H9 (cell line): ENCODE measurements around the gene COG2. TPM values are rescaled to one million over a fixed set of nuclear protein-coding genes. Genes with fewer than 3 reads are reported as not detected.

ENCODE experiments used
- DNase-seq: peaks from one replicate; pipeline ENCODE4 v3.0.0-alpha.2; 2017
- H2AFZ ChIP-seq: one replicate; pipeline ENCODE4 v1.6.1; 2013; ENCODE audit warnings: mild to moderate bottlenecking, low read length, control low read depth, moderate library complexity
- H2AK5ac ChIP-seq: 2 replicates; pipeline ENCODE4 v1.6.1; 2013; ENCODE audit warnings: low read length, control low read depth, mixed read lengths; ENCODE audit not compliant: insufficient read length
- H2BK120ac ChIP-seq: one replicate; pipeline ENCODE4 v1.6.1; 2013; ENCODE audit warnings: low read depth, mild to moderate bottlenecking, low read length, control low read depth, inconsistent platforms; ENCODE audit not compliant: poor library complexity, severe bottlenecking
- H2BK12ac ChIP-seq: 2 replicates; pipeline ENCODE4 v1.6.1; 2013; ENCODE audit warnings: low read length, control low read depth, mixed read lengths, low read depth; ENCODE audit not compliant: insufficient read length
- H2BK15ac ChIP-seq: 2 replicates; pipeline ENCODE4 v1.6.1; 2013; ENCODE audit warnings: low read depth, low read length, control low read depth
- H2BK20ac ChIP-seq: one replicate; pipeline ENCODE4 v1.6.1; 2013; ENCODE audit warnings: low read depth, mild to moderate bottlenecking, low read length, control low read depth, inconsistent platforms; ENCODE audit not compliant: poor library complexity, severe bottlenecking
- H2BK5ac ChIP-seq: 2 replicates; pipeline ENCODE4 v1.6.1; 2013; ENCODE audit warnings: low read length, control low read depth, mixed read lengths; ENCODE audit not compliant: insufficient read length
- H3K14ac ChIP-seq: 2 replicates; pipeline ENCODE4 v1.6.1; 2013; ENCODE audit warnings: low read length, control low read depth; ENCODE audit not compliant: insufficient read depth
- H3K18ac ChIP-seq: 2 replicates; pipeline ENCODE4 v1.6.1; 2013; ENCODE audit warnings: low read depth, mild to moderate bottlenecking, mixed read lengths, low read length, control low read depth; ENCODE audit not compliant: insufficient read length
- H3K23ac ChIP-seq: 2 replicates; pipeline ENCODE4 v1.6.1; 2013; ENCODE audit warnings: low read length, control low read depth, mixed read lengths, low read depth; ENCODE audit not compliant: insufficient read length
- H3K23me2 ChIP-seq: 2 replicates; pipeline ENCODE4 v1.6.1; 2013; ENCODE audit warnings: low read depth, mild to moderate bottlenecking, mixed read lengths, low read length, control low read depth; ENCODE audit not compliant: insufficient read length, poor library complexity, severe bottlenecking
- H3K27ac ChIP-seq: 2 replicates; pipeline ENCODE4 v1.5.1; 2013; ENCODE audit warnings: low read length, control low read depth, mixed read lengths, low read depth; ENCODE audit not compliant: insufficient read length
- H3K27me3 ChIP-seq: 2 replicates; pipeline ENCODE4 v1.6.1; 2013; ENCODE audit warnings: low read length, control low read depth, inconsistent platforms; ENCODE audit not compliant: insufficient read depth
- H3K4ac ChIP-seq: 2 replicates; pipeline ENCODE4 v1.6.1; 2013; ENCODE audit warnings: low read depth, mild to moderate bottlenecking, control low read depth, inconsistent platforms, low read length, moderate library complexity
- H3K4me1 ChIP-seq: 2 replicates; pipeline ENCODE4 v1.6.1; 2013; ENCODE audit warnings: low read length, control low read depth, inconsistent platforms; ENCODE audit not compliant: insufficient read depth
- H3K4me2 ChIP-seq: 2 replicates; pipeline ENCODE4 v1.6.1; 2013; ENCODE audit warnings: low read length, control low read depth, mixed read lengths; ENCODE audit not compliant: insufficient read length, insufficient read depth
- H3K56ac ChIP-seq: 2 replicates; pipeline ENCODE4 v1.6.1; 2013; ENCODE audit warnings: low read depth, mild to moderate bottlenecking, mixed read lengths, low read length, control low read depth; ENCODE audit not compliant: insufficient read length
- H3K79me1 ChIP-seq: 2 replicates; pipeline ENCODE4 v1.6.1; 2013; ENCODE audit warnings: low read depth, mild to moderate bottlenecking, moderate library complexity, low read length, control low read depth, inconsistent platforms; ENCODE audit not compliant: insufficient read depth, poor library complexity, severe bottlenecking
- H3K79me2 ChIP-seq: 2 replicates; pipeline ENCODE4 v1.6.1; 2013; ENCODE audit warnings: low read length, control low read depth, inconsistent platforms; ENCODE audit not compliant: insufficient read depth
- H3K9ac ChIP-seq: 2 replicates; pipeline ENCODE4 v1.6.1; 2013; ENCODE audit warnings: low read length, control low read depth, mixed read lengths; ENCODE audit not compliant: insufficient read length; ENCODE audit errors: extremely low read depth
- H3K9me3 ChIP-seq: one replicate; pipeline ENCODE4 v1.6.1; 2013; ENCODE audit warnings: low read depth, low read length, inconsistent platforms; ENCODE audit not compliant: control insufficient read depth
- H3T11ph ChIP-seq: one replicate; pipeline ENCODE4 v1.6.1; 2013; ENCODE audit warnings: mild to moderate bottlenecking, low read length, control low read depth, inconsistent platforms
- H4K20me1 ChIP-seq: one replicate; pipeline ENCODE4 v1.6.1; 2013; ENCODE audit not compliant: control insufficient read depth, insufficient read length, insufficient read depth
- H4K5ac ChIP-seq: 2 replicates; pipeline ENCODE4 v1.6.1; 2013; ENCODE audit warnings: low read depth, mild to moderate bottlenecking, mixed read lengths, low read length, control low read depth; ENCODE audit not compliant: insufficient read length
- H4K8ac ChIP-seq: replicated peaks from 2 replicates; pipeline ENCODE4 v1.6.1; 2013; ENCODE audit warnings: low read length, control low read depth, mixed read lengths, low read depth; ENCODE audit not compliant: insufficient read length
- H4K91ac ChIP-seq: 2 replicates; pipeline ENCODE4 v1.6.1; 2013; ENCODE audit warnings: low read depth, mild to moderate bottlenecking, moderate library complexity, mixed read lengths, low read length, control low read depth; ENCODE audit not compliant: insufficient read length
- H3K27ac Mint-ChIP-seq, 3 experiments: 2 replicates in 2 of 3; 3 replicates in 1 of 3; pipeline ENCODE4 v1.8.0; 2020 to 2021; ENCODE audit warnings: mixed read lengths in 3 of 3, mild to moderate bottlenecking in 1 of 3, moderate library complexity in 1 of 3
- H3K27me3 Mint-ChIP-seq: 2 replicates; pipeline ENCODE4 v1.8.0; 2021; ENCODE audit warnings: low read depth, mild to moderate bottlenecking, moderate library complexity, mixed read lengths
- H3K36me3 Mint-ChIP-seq, 3 experiments: 2 replicates in 2 of 3; 3 replicates in 1 of 3; pipeline ENCODE4 v1.8.0; 2020 to 2021; ENCODE audit warnings: low read depth in 3 of 3, mixed read lengths in 3 of 3; ENCODE audit not compliant: insufficient read depth in 1 of 3
- H3K4me1 Mint-ChIP-seq, 2 experiments: 2 replicates each; pipeline ENCODE4 v1.8.0; 2020; ENCODE audit warnings: mixed read lengths in 2 of 2
- H3K4me3 Mint-ChIP-seq, 2 experiments: 2 replicates in 1 of 2; 3 replicates in 1 of 2; pipeline ENCODE4 v1.8.0; 2020 to 2021; ENCODE audit warnings: mild to moderate bottlenecking in 2 of 2, mixed read lengths in 2 of 2, moderate library complexity in 1 of 2
- H3K9me3 Mint-ChIP-seq, 2 experiments: 2 replicates in 1 of 2; 3 replicates in 1 of 2; pipeline ENCODE4 v1.8.0; 2020; ENCODE audit warnings: mild to moderate bottlenecking in 2 of 2, mixed read lengths in 2 of 2, moderate library complexity in 1 of 2
- CTCF ChIP-seq: fragments of 200-600 bp; sonication (generic); conservative IDR thresholded peaks from 3 replicates; pipeline ENCODE4 v1.8.0; 2021; ENCODE audit warnings: antibody characterized with exemption, mild to moderate bottlenecking
- WGBS: extraction: QIAGEN DNeasy Blood & Tissue Kit; methylation state at CpG from one replicate; pipeline ENCODE4 v1.1.7; 2013; ENCODE audit warnings: missing lambda C conversion rate, low lambda C conversion rate, mixed read lengths; ENCODE audit not compliant: insufficient read length; ENCODE audit errors: extremely low coverage; 5-methylcytosine and 5-hydroxymethylcytosine counted together
- total RNA-seq: library from RNA; stranded (reverse); gene quantifications from 2 replicates; pipeline ENCODE4 v1.2.1, GENCODE V29; 2021

Gene COG2
- total RNA-seq, 1 experiment from 2014 or later, result 42.2 TPM

GRCh38 chr1:230636575-230637148, 5.6 kb upstream of the COG2 start:
- no peak overlapping the region for H3T11ph ChIP-seq
- H3K9me3 Mint-ChIP-seq, result no peaks in the 10 kb centered on the region
- no peak for TF ChIP-seq CTCF
- no peak overlapping the region for H3K4ac ChIP-seq
- H2BK5ac ChIP-seq, result no peak overlapping the region
- no peak overlapping the region for H3K4me3 Mint-ChIP-seq
- H2AFZ ChIP-seq, result no peak overlapping the region
- peaks cover 18% of the 10 kb centered on the region for H3K27me3 Mint-ChIP-seq
- no peaks in the 10 kb centered on the region for H4K20me1 ChIP-seq
- H3K79me1 ChIP-seq, result no peaks in the 10 kb centered on the region
- H3K14ac ChIP-seq, result no peak overlapping the region
- no CpG with 5 or more reads among the region's 7 CpGs for WGBS
- H3K4me1 ChIP-seq, result no peaks in the 10 kb centered on the region
- H3K36me3 Mint-ChIP-seq, result no peaks in the 10 kb centered on the region
- no peak for DNase-seq
- H2BK20ac ChIP-seq, result no peak overlapping the region
- H2BK120ac ChIP-seq, result no peak overlapping the region
- H3K56ac ChIP-seq, result no peak overlapping the region
- no peaks in the 10 kb centered on the region for H3K27me3 ChIP-seq
- H3K23me2 ChIP-seq, result no peaks in the 10 kb centered on the region
- no peak overlapping the region for H3K9ac ChIP-seq
- H2AK5ac ChIP-seq, result no peak overlapping the region
- H3K23ac ChIP-seq, result no peak overlapping the region
- H2BK15ac ChIP-seq, result no peak overlapping the region
- no peak overlapping the region for H3K4me2 ChIP-seq
- no peak overlapping the region for H3K18ac ChIP-seq
- H3K79me2 ChIP-seq, result no peaks in the 10 kb centered on the region
- H2BK12ac ChIP-seq, result no peak overlapping the region
- H3K27ac Mint-ChIP-seq, result no peak overlapping the region; a peak in 1 of 7 replicates
- H3K9me3 ChIP-seq, result no peaks in the 10 kb centered on the region
- H4K8ac ChIP-seq, result no peak overlapping the region
- H3K4me1 Mint-ChIP-seq, result peaks cover 8 to 15% of the 10 kb centered on the region in 2 experiments; a peak in 3 of 4 replicates
- H4K91ac ChIP-seq, result no peak overlapping the region
- H4K5ac ChIP-seq, result no peak overlapping the region
- H3K27ac ChIP-seq, result no peak overlapping the region
